Measurements from ENCODE around the gene CALHM6.
A peak's percentile ranks its signal among the peaks of the same experiment; 100 is the strongest.

Gene CALHM6

GRCh38 chr6:116424001-116424400, 37.2 kb upstream of the CALHM6 start:
- peak; percentile 47 for DNase-seq (ENCODE audit: low read depth)
- TF ChIP-seq CTCF (conservative IDR thresholded peaks at IDR 0.05; ENCODE audit: low read length): no peak
- H3K4me3 ChIP-seq (ENCODE audit: low read length): no peak overlapping the region

GRCh38 chr6:116426551-116426950, 34.6 kb upstream of the CALHM6 start:
- DNase-seq (ENCODE audit: low read depth): no peak
- no peak overlapping the region for H3K4me3 ChIP-seq (ENCODE audit: low read length)
- TF ChIP-seq CTCF (conservative IDR thresholded peaks at IDR 0.05; ENCODE audit: low read length): no peak

GRCh38 chr6:116429111-116429510, 32.1 kb upstream of the CALHM6 start:
- no peak for TF ChIP-seq CTCF (conservative IDR thresholded peaks at IDR 0.05; ENCODE audit: low read length)
- H3K4me3 ChIP-seq (ENCODE audit: low read length): no peak overlapping the region
- DNase-seq (ENCODE audit: low read depth): no peak

- no peak overlapping the region for H3K4me3 ChIP-seq (ENCODE audit: low read length)
- TF ChIP-seq CTCF (conservative IDR thresholded peaks at IDR 0.05; ENCODE audit: low read length): no peak
- no peak for DNase-seq (ENCODE audit: low read depth)
These were observed 30.3 kb upstream of the CALHM6 start for GRCh38 chr6:116430860-116431259.

GRCh38 chr6:116431964-116432595, 29.1 kb upstream of the CALHM6 start:
- no peak for TF ChIP-seq CTCF (conservative IDR thresholded peaks at IDR 0.05; ENCODE audit: low read length)
- no peak for DNase-seq (ENCODE audit: low read depth)
- no peak overlapping the region for H3K4me3 ChIP-seq (ENCODE audit: low read length)

GRCh38 chr6:116433206-116433712, 27.9 kb upstream of the CALHM6 start:
- TF ChIP-seq CTCF (conservative IDR thresholded peaks at IDR 0.05; ENCODE audit: low read length): no peak
- H3K4me3 ChIP-seq (ENCODE audit: low read length): no peak overlapping the region
- DNase-seq (ENCODE audit: low read depth): no peak

GRCh38 chr6:116434056-116434725, 27.0 kb upstream of the CALHM6 start:
- no peak for TF ChIP-seq CTCF (conservative IDR thresholded peaks at IDR 0.05; ENCODE audit: low read length)
- DNase-seq (ENCODE audit: low read depth): no peak
- no peak overlapping the region for H3K4me3 ChIP-seq (ENCODE audit: low read length)
